Neural progenitor cell (in vitro differentiated cells): ENCODE data around the gene FARS2.

ENCODE experiments used
- CTCF ChIP-seq: fragments of 200-600 bp; sonication (generic); IDR thresholded peaks from 2 replicates; pipeline ENCODE4 v1.5.1; 2017; ENCODE audit warnings: antibody characterized with exemption, mild to moderate bottlenecking
- EZH2 ChIP-seq: fragments of 200-600 bp; sonication (generic); IDR thresholded peaks from 2 replicates; pipeline ENCODE4 v1.6.1; 2017; ENCODE audit warnings: antibody characterized with exemption, mild to moderate bottlenecking, moderate library complexity
- EZH2phosphoT487 ChIP-seq: fragments of 200-600 bp; sonication (generic); IDR thresholded peaks from 2 replicates; pipeline ENCODE4 v1.6.1; 2017; ENCODE audit warnings: antibody characterized with exemption

- TF ChIP-seq CTCF (no peak), EZH2 (no peak), EZH2phosphoT487 (no peak)
Observed at GRCh38 chr6:5390177-5390576, 128.9 kb downstream of the FARS2 start.
